Stimulated activated CD4-positive, alpha-beta T cell treated with anti-CD3 and anti-CD28 coated beads, Interleukin-15, amount 100 ng/mL, for 1 hour (primary cell): ENCODE data around the gene AOPEP.
A peak's percentile ranks its signal among the peaks of the same experiment; 100 is the strongest.
"Not testable (repeated sequence)": the region's sequence is repeated elsewhere in the genome, so short reads cannot be mapped to it uniquely, and the experiment has no call there.

Experiments
- DNase-seq, 2 donors: peaks; one replicate each; pipeline ENCODE4 v3.0.0-alpha.2; 2020; ENCODE audit warnings: low read depth in 1 of 2, low spot score in 1 of 2

Gene AOPEP

GRCh38 chr9:94843134-94843533 lies 116.6 kb downstream of the AOPEP start:
- DNase-seq = no peak

GRCh38 chr9:94846739-94847138 lies 120.2 kb downstream of the AOPEP start:
- DNase-seq = no peak

GRCh38 chr9:94847486-94847885 lies 121.0 kb downstream of the AOPEP start:
- no peak for DNase-seq

GRCh38 chr9:94848791-94849190 lies 122.3 kb downstream of the AOPEP start:
- not testable (repeated sequence) for DNase-seq

- DNase-seq = no peak
Measured at GRCh38 chr9:94850540-94851434, 124.3 kb downstream of the AOPEP start.

GRCh38 chr9:94851467-94851866 lies 125.0 kb downstream of the AOPEP start:
- no peak for DNase-seq

- no peak for DNase-seq
Measured at GRCh38 chr9:94851892-94852291, 125.4 kb downstream of the AOPEP start.

- DNase-seq = no peak
Measured at GRCh38 chr9:94852373-94852772, 125.9 kb downstream of the AOPEP start.

- DNase-seq = no peak
Measured at GRCh38 chr9:94853887-94854286, 127.4 kb downstream of the AOPEP start.

- no peak for DNase-seq
Measured at GRCh38 chr9:94855903-94856302, 129.4 kb downstream of the AOPEP start.

- DNase-seq = no peak
Measured at GRCh38 chr9:94857791-94858190, 131.3 kb downstream of the AOPEP start.

GRCh38 chr9:94859226-94859625 lies 132.7 kb downstream of the AOPEP start:
- DNase-seq = no peak

- no peak for DNase-seq
Measured at GRCh38 chr9:94859891-94860290, 133.4 kb downstream of the AOPEP start.

- peak in 1 of 2 donors; percentile 34 for DNase-seq
Measured at GRCh38 chr9:94860678-94861588, 134.4 kb downstream of the AOPEP start.

GRCh38 chr9:94861589-94862272 lies 135.2 kb downstream of the AOPEP start:
- no peak for DNase-seq

- DNase-seq = no peak
Measured at GRCh38 chr9:94864196-94864595, 137.7 kb downstream of the AOPEP start.

- DNase-seq = no peak
Measured at GRCh38 chr9:94864862-94865509, 138.5 kb downstream of the AOPEP start.

- DNase-seq = no peak
Measured at GRCh38 chr9:94865582-94866452, 139.3 kb downstream of the AOPEP start.

GRCh38 chr9:94866770-94867169 lies 140.3 kb downstream of the AOPEP start:
- no peak for DNase-seq

GRCh38 chr9:94867281-94867841 lies 140.9 kb downstream of the AOPEP start:
- DNase-seq = no peak
